Keratinocyte (primary cell): ENCODE measurements around the gene ENTR1. TPM values are rescaled to one million over a fixed set of nuclear protein-coding genes. Genes with fewer than 3 reads are reported as not detected.

ENCODE experiments used
- DNase-seq: peaks from one replicate; pipeline ENCODE4 v3.0.0-alpha.2; 2011; ENCODE audit warnings: low read depth, missing footprints, low spot score
- FAIRE-seq: peaks from 2 replicates; lab custom pipeline; 2011; peaks lifted over from hg19 to GRCh38; lab: Jason Lieb, UNC
- H2AFZ ChIP-seq: 2 replicates; pipeline ENCODE4 v1.6.0; 2012; ENCODE audit warnings: low read length, control low read depth, inconsistent platforms; ENCODE audit not compliant: control insufficient read depth
- H3K27ac ChIP-seq: 2 replicates; pipeline ENCODE4 v1.5.1; 2011; ENCODE audit warnings: low read length; ENCODE audit not compliant: control insufficient read depth, insufficient read depth
- H3K27me3 ChIP-seq: 3 replicates; pipeline ENCODE4 v1.6.0; 2011; ENCODE audit warnings: low read length; ENCODE audit not compliant: control insufficient read depth, insufficient read depth; ENCODE audit errors: extremely low read depth
- H3K36me3 ChIP-seq, 2 experiments: 2 replicates in 1 of 2; 3 replicates in 1 of 2; pipeline ENCODE4 v1.5.1; 2011; ENCODE audit warnings: low read length in 2 of 2, mild to moderate bottlenecking in 1 of 2; ENCODE audit not compliant: control insufficient read depth in 2 of 2, insufficient read depth in 2 of 2; ENCODE audit errors: extremely low read depth in 1 of 2
- H3K4me1 ChIP-seq: 3 replicates; pipeline ENCODE4 v1.5.1; 2011; ENCODE audit warnings: low read length; ENCODE audit not compliant: control insufficient read depth, insufficient read depth; ENCODE audit errors: extremely low read depth
- H3K4me2 ChIP-seq: 3 replicates; pipeline ENCODE4 v1.6.0; 2011; ENCODE audit warnings: low read depth, low read length; ENCODE audit not compliant: control insufficient read depth, insufficient read depth; ENCODE audit errors: extremely low read depth
- H3K4me3 ChIP-seq, 3 experiments: fragments of 200-600 bp in 1 of 3; sonication (generic) in 1 of 3; 2 replicates in 2 of 3; 3 replicates in 1 of 3; pipeline ENCODE4 v1.5.1; 2011 to 2016; ENCODE audit warnings: low read length in 3 of 3, mild to moderate bottlenecking in 3 of 3, control low read depth in 2 of 3, inconsistent platforms in 1 of 3, low read depth in 1 of 3, mixed read lengths in 1 of 3, mixed run types in 1 of 3, moderate library complexity in 1 of 3; ENCODE audit not compliant: control insufficient read depth in 2 of 3, insufficient read depth in 2 of 3; ENCODE audit errors: extremely low read depth in 1 of 3
- H3K79me2 ChIP-seq: 2 replicates; pipeline ENCODE4 v1.6.0; 2012; ENCODE audit warnings: low read length; ENCODE audit not compliant: control insufficient read depth, insufficient read depth
- H3K9ac ChIP-seq: 3 replicates; pipeline ENCODE4 v1.6.0; 2011; ENCODE audit warnings: low read length; ENCODE audit not compliant: control insufficient read depth, insufficient read depth; ENCODE audit errors: extremely low read depth
- H3K9me1 ChIP-seq: 3 replicates; pipeline ENCODE4 v1.6.0; 2011; ENCODE audit warnings: low read length; ENCODE audit not compliant: control insufficient read depth, insufficient read depth; ENCODE audit errors: extremely low read depth
- H3K9me3 ChIP-seq: 2 replicates; pipeline ENCODE4 v1.5.1; 2012; ENCODE audit warnings: low read depth, low read length; ENCODE audit not compliant: control insufficient read depth
- H4K20me1 ChIP-seq: 3 replicates; pipeline ENCODE4 v1.6.0; 2011; ENCODE audit warnings: low read length; ENCODE audit not compliant: control insufficient read depth, insufficient read depth; ENCODE audit errors: extremely low read depth
- CTCF ChIP-seq, 3 experiments: IDR thresholded peaks in 1 of 3; conservative IDR thresholded peaks in 1 of 3; optimal IDR thresholded peaks in 1 of 3; 2 replicates in 2 of 3; 3 replicates in 1 of 3; pipeline versions ENCODE3 to v1.5.1; 2011; ENCODE audit warnings: low read length in 3 of 3, mild to moderate bottlenecking in 3 of 3, moderate library complexity in 2 of 3, control low read depth in 1 of 3, inconsistent platforms in 1 of 3; ENCODE audit not compliant: insufficient read depth in 2 of 3; ENCODE audit errors: extremely low read depth in 1 of 3
- EZH2 ChIP-seq: IDR thresholded peaks from one replicate; pipeline ENCODE4 v1.6.1; 2012; ENCODE audit warnings: inconsistent platforms, mild to moderate bottlenecking, low read length, moderate library complexity
- dilution Hi-C: fragments of 300-500 bp; cut with MboI; formaldehyde crosslinking; loops from one replicate; pipeline ENCODE4 v1.7.0; 2020; ENCODE audit warnings: low sequenced_read_pairs; ENCODE audit not compliant: extremely low pct_ligation_motif_present
- polyA plus RNA-seq, 5 experiments: library from polyadenylated mRNA; depleted of rRNA in 3 of 5; stranded (reverse) in 3 of 5; stranded (forward) in 1 of 5; unstranded in 1 of 5; fragments of >200 nt; gene quantifications; 1 replicate in 1 of 5; 2 replicates in 3 of 5; 3 replicates in 1 of 5; pipeline versions ENCODE4 v1.2.1 to v1.2.3, GENCODE V29; 2011 to 2012; ENCODE audit warnings: missing spikeins in 2 of 5, low read depth in 1 of 5, low replicate concordance in 1 of 5

ENTR1 gene
- polyA plus RNA-seq, 1 donor (not counting 4 experiments of a cell fraction or from before 2014, with no cell fraction given): 46.5 TPM

- Histone ChIP-seq H3K79me2 (peaks cover 34% of the 10 kb centered on the region), H3K36me3 (peaks cover 7 to 25% of the 10 kb centered on the region in 2 experiments), H3K27me3 (no peaks in the 10 kb centered on the region), H3K27ac (no peak overlapping the region), H3K9me3 (no peaks in the 10 kb centered on the region), H3K4me2 (no peak overlapping the region), H3K4me3 (no peak overlapping the region), H4K20me1 (peaks cover under 1% of the 10 kb centered on the region), H3K4me1 (no peaks in the 10 kb centered on the region), H2AFZ (no peak overlapping the region), H3K9ac (no peak overlapping the region), H3K9me1 (peaks cover 2% of the 10 kb centered on the region)
- dilution Hi-C loops: no loop called here
- DNase-seq: no peak
- no peak for TF ChIP-seq EZH2
- no peak for TF ChIP-seq CTCF (optimal IDR thresholded peaks at IDR 0.05 in 1 of 3, IDR thresholded peaks at IDR 0.05 in 1 of 3, conservative IDR thresholded peaks at IDR 0.05 in 1 of 3; ENCODE audit: extremely low read depth in 1 of 3, insufficient read depth in 2 of 3, low read length in 3 of 3)
- no peak for FAIRE-seq
Measured at GRCh38 chr9:136431782-136432350, 21.5 kb upstream of the ENTR1 start.

GRCh38 chr9:136430588-136431234 lies 20.3 kb upstream of the ENTR1 start:
- DNase-seq (no peak), FAIRE-seq (no peak)
- Histone ChIP-seq H3K4me3 (no peak overlapping the region), H3K4me1 (no peaks in the 10 kb centered on the region), H3K27me3 (no peaks in the 10 kb centered on the region), H3K9me1 (no peaks in the 10 kb centered on the region), H2AFZ (no peak overlapping the region), H3K27ac (no peak overlapping the region), H3K9me3 (no peaks in the 10 kb centered on the region), H3K79me2 (peaks cover 22% of the 10 kb centered on the region), H4K20me1 (no peaks in the 10 kb centered on the region), H3K9ac (no peak overlapping the region), H3K36me3 (peaks cover 7 to 23% of the 10 kb centered on the region in 2 experiments), H3K4me2 (no peak overlapping the region)
- dilution Hi-C loops: no loop called here
- TF ChIP-seq CTCF (optimal IDR thresholded peaks at IDR 0.05 in 1 of 3, IDR thresholded peaks at IDR 0.05 in 1 of 3, conservative IDR thresholded peaks at IDR 0.05 in 1 of 3; ENCODE audit: extremely low read depth in 1 of 3, insufficient read depth in 2 of 3, low read length in 3 of 3) (no peak), EZH2 (no peak)
